ENCODE results near the gene MMP24OS.

The MMP24OS gene

GRCh38 chr20:35291654-35292503, 14.0 kb upstream of the MMP24OS start, which contains the start of gene FAM83C:
FAM83C (minus strand) TSS chr20:35292425; CDS start chr20:35292304, 121 bp downstream.
- DNase-seq (ENCODE audit: low read depth in 2 of 2), result no peak

GRCh38 chr20:35290887-35291417, 13.0 kb upstream of the MMP24OS start:
- no peak for DNase-seq (ENCODE audit: low read depth in 2 of 2)

- DNase-seq (ENCODE audit: low read depth in 2 of 2), result no peak
Observed at GRCh38 chr20:35290186-35290886, 12.4 kb upstream of the MMP24OS start.

GRCh38 chr20:35288325-35289060, 10.6 kb upstream of the MMP24OS start:
- no peak for DNase-seq (ENCODE audit: low read depth in 2 of 2)

GRCh38 chr20:35287509-35288324, 9.8 kb upstream of the MMP24OS start:
- DNase-seq (ENCODE audit: low read depth in 2 of 2), result no peak

- DNase-seq (ENCODE audit: low read depth in 2 of 2), result no peak
Observed at GRCh38 chr20:35286899-35287508, 9.1 kb upstream of the MMP24OS start.

GRCh38 chr20:35286077-35286898, 8.4 kb upstream of the MMP24OS start:
- no peak for DNase-seq (ENCODE audit: low read depth in 2 of 2)

GRCh38 chr20:35285806-35286076, 7.8 kb upstream of the MMP24OS start:
- DNase-seq (ENCODE audit: low read depth in 2 of 2), result no peak

GRCh38 chr20:35284992-35285805, 7.3 kb upstream of the MMP24OS start:
- DNase-seq (ENCODE audit: low read depth in 2 of 2), result no peak

GRCh38 chr20:35284267-35284991, 6.5 kb upstream of the MMP24OS start, which contains the start of gene EIF6:
EIF6 (minus strand) TSS chr20:35284772; CDS start chr20:35284487, 285 bp downstream.
- DNase-seq (ENCODE audit: low read depth in 2 of 2), result peak; percentile 67 to 76

GRCh38 chr20:35283441-35284266, 5.7 kb upstream of the MMP24OS start:
- no peak for DNase-seq (ENCODE audit: low read depth in 2 of 2)

- no peak for DNase-seq (ENCODE audit: low read depth in 2 of 2)
Observed at GRCh38 chr20:35281506-35282101, 3.7 kb upstream of the MMP24OS start.

GRCh38 chr20:35280523-35280922, 2.6 kb upstream of the MMP24OS start:
- DNase-seq (ENCODE audit: low read depth in 2 of 2), result no peak

GRCh38 chr20:35279533-35280174, 1.7 kb upstream of the MMP24OS start:
- DNase-seq (ENCODE audit: low read depth in 2 of 2), result no peak

- DNase-seq (ENCODE audit: low read depth in 2 of 2), result no peak
Observed at GRCh38 chr20:35279040-35279439, 1.1 kb upstream of the MMP24OS start.

- no peak for DNase-seq (ENCODE audit: low read depth in 2 of 2)
Observed at GRCh38 chr20:35277127-35277526, 795 bp downstream of the MMP24OS start.

- no peak for DNase-seq (ENCODE audit: low read depth in 2 of 2)
Observed at GRCh38 chr20:35276408-35276807, 1.5 kb downstream of the MMP24OS start.

Measured in fibroblast of skin of left biceps (primary cell).